Right hindlimb (tissue), 1 donor: Measurements from ENCODE around the gene DAAM2.

Experiments used
- DNase-seq: peaks from one replicate; pipeline ENCODE4 v3.0.0-alpha.2; 2018

DAAM2 gene

GRCh38 chr6:39790772-39791171 lies 1.4 kb upstream of the DAAM2 start:
- DNase-seq, result no peak

- no peak for DNase-seq
Observed at GRCh38 chr6:39791311-39791710, 865 bp upstream of the DAAM2 start.

- DNase-seq, result peak; percentile 70
Observed at GRCh38 chr6:39792540-39793450, 619 bp downstream of the DAAM2 start.

- no peak for DNase-seq
Observed at GRCh38 chr6:39793516-39793915, 1.3 kb downstream of the DAAM2 start.

- no peak for DNase-seq
Observed at GRCh38 chr6:39794231-39794630, 2.1 kb downstream of the DAAM2 start.

- no peak for DNase-seq
Observed at GRCh38 chr6:39797751-39798150, 5.6 kb downstream of the DAAM2 start.

GRCh38 chr6:39800034-39801032 lies 8.2 kb downstream of the DAAM2 start:
- DNase-seq, result no peak

- DNase-seq, result no peak
Observed at GRCh38 chr6:39801456-39802251, 9.5 kb downstream of the DAAM2 start.

- DNase-seq, result no peak
Observed at GRCh38 chr6:39803872-39804271, 11.7 kb downstream of the DAAM2 start.

- no peak for DNase-seq
Observed at GRCh38 chr6:39804466-39805065, 12.4 kb downstream of the DAAM2 start.

- DNase-seq, result no peak
Observed at GRCh38 chr6:39806278-39806677, 14.1 kb downstream of the DAAM2 start.

- DNase-seq, result no peak
Observed at GRCh38 chr6:39808346-39808745, 16.2 kb downstream of the DAAM2 start.

GRCh38 chr6:39808964-39809363 lies 16.8 kb downstream of the DAAM2 start:
- no peak for DNase-seq

GRCh38 chr6:39811835-39812345 lies 19.7 kb downstream of the DAAM2 start:
- DNase-seq, result no peak

GRCh38 chr6:39812496-39812852 lies 20.3 kb downstream of the DAAM2 start:
- DNase-seq, result no peak

- peak; percentile 83 for DNase-seq
Observed at GRCh38 chr6:39812853-39813533, 20.8 kb downstream of the DAAM2 start.

GRCh38 chr6:39814236-39814635 lies 22.1 kb downstream of the DAAM2 start:
- DNase-seq, result no peak

- no peak for DNase-seq
Observed at GRCh38 chr6:39815356-39815755, 23.2 kb downstream of the DAAM2 start.

- DNase-seq, result no peak
Observed at GRCh38 chr6:39816747-39817146, 24.6 kb downstream of the DAAM2 start.

GRCh38 chr6:39818695-39819094 lies 26.5 kb downstream of the DAAM2 start:
- DNase-seq, result no peak

GRCh38 chr6:39819228-39819627 lies 27.1 kb downstream of the DAAM2 start:
- no peak for DNase-seq

- no peak for DNase-seq
Observed at GRCh38 chr6:39819676-39820075, 27.5 kb downstream of the DAAM2 start.
